Embryonic facial prominence (tissue), 1 donor: ENCODE results near the gene ASCC2.
"Not testable (repeated sequence)": the region's sequence is repeated elsewhere in the genome, so short reads cannot be mapped to it uniquely, and the experiment has no call there.

ENCODE experiments used
- DNase-seq: peaks from one replicate; pipeline ENCODE4 v3.0.0-alpha.2; 2016; ENCODE audit errors: extremely low spot score

The ASCC2 gene

DNA sequence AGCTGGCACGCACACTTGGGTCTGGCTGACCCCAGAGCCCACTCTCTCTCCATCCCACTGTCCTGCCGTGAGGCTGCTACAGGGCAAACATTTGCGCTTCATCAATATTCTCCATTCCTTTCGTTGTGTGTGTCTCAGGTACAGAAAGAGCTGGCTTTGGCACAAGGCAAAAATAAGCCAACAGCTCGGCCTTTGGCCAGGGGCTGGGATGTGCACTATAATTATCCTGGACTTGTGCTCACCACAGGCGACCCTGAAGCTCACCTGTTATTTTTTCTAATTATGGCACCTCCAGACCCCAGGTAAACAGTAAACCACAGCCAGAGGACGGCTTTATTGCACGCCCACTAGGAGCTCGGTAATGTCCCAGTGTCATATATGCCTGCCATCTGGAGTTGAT, 82.2 kb downstream of the ASCC2 start:
- no peak for DNase-seq

DNA sequence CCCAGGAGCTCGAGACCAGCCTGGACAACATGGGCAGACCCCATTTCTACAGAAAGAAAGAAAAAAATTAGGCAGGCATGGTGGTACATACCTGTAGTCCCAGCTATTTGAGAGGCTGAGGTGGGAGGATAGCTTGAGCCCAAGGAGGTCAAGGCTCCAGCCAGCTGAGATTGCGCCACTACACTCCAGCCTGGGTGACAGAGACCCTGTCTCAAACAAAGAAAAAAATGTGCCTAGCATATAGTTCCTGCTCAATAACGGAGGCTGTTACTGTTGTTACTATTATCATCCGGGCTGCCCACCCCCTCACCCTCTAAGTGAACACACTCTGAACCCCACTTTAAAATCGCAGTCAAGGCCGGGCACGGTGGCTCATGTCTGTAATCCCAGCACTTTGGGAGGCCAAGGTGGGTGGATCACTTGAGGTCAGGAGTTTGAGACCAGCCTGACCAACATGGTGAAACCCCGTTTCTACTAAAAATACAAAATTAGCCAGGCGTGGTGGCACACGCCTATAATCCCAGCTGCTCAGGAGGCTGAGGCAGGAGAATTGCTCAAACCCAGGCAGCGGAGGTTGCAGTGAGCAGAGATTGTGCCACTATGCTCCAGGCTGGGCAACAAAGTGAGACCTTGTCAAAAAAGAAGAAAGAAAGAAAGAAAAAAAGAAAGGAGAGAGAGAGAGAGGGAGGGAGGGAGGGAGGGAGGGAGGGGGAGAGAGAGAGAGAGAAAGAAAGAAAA, 83.2 kb downstream of the ASCC2 start:
- DNase-seq: not testable (repeated sequence)

DNA sequence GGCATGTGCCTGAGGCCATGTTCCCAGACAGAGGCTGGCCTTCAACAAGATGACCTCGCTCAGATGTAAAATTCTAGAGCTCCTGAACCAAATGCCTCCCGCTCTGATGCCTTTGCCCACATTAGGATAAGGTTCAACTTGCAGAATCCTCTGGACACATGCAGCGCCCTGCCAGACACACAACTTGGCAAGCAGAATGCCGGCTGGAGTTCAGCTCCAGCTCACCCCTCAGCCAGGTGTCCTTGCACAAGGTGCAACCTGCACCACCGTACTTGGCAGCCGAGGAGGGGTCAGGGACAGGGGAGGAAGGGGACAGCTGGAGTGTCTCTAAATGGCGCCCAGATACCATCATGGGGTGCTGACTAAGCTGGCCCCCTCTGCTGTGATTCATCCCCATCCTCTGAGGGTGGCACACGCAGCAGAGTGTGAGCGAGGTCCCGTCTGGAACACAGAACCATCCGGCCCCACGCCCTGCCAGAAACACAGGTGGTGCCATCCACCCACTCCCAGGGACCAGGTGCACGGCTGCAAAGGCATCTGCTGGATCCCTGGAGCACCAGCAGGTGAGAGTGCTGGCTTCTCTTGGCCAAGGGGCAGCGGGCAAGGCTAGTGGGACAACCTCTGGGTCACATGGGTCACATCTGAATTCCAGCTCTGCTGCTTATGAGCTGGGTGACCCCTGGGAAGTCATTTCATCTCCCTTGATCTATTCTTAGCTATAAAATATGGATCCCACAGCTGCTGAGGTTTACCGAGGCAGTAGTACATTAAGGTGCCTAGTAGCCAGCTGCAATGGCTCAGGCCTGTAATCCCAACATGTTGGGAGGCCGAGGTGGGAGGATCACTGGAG, 84.0 kb downstream of the ASCC2 start:
- DNase-seq: no peak

DNA sequence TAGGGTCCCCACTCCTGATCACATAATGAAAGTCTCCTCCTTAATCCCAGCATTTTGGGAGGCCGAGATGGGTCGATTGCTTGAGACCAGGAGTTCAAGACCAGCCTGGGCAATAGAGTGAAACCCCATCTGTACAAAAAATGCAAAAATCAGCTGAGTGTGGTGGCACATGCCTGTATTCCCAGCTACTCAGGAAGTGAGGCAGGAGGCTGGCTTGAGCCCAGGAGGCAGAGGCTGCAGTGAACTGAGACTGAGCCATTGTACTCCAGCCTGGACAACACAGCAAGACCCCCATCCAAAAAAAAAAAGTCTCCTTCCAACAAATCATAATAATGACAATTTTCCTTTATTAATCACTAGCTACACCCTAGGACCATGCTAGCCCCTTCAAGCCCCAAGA, 86.4 kb downstream of the ASCC2 start:
- no peak for DNase-seq

DNA sequence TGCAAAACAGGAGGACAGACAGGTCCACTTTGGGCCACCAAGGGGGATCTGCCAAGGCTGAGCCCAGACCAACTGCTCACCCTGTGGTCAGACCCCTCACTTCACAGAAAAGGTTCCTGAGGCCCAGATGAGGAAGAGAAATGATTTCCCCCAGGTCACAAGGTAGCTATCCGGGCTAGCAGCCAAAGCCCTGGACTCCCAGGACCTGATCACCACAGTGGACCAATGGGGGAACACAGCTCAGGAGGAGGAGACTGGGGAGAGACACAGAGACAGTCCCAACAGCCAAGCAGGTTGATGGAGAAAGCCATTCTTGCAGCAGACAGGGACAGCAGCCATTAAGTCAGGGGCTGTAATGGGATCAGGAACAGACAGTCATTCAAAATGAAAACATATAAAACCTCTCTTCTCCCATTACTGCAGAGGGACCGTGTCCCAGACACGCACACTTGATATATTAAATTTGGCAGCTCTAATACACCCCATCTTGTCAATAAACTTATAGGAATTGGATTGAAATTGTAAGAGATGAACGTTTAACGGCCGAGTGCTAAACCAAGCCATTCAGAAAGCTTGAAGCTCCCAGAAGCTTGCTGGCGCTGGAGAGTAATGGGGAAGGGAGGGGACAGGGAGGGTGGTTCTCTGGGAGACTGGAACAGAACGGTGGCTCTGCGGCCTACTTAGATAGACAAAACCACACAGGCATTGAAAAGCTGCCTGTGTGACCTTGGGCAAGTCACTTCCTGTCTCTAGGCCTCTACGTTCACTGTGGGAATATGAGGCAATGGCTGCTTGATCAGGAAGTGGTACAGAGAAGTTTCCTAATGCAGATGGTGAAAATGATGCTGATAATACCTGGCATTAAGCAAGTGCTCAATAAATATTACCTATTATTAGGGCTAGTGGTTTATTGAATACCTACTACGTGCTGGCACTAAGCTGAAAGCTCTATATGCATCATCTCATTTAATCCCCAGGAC, 87.2 kb downstream of the ASCC2 start:
- no peak for DNase-seq

DNA sequence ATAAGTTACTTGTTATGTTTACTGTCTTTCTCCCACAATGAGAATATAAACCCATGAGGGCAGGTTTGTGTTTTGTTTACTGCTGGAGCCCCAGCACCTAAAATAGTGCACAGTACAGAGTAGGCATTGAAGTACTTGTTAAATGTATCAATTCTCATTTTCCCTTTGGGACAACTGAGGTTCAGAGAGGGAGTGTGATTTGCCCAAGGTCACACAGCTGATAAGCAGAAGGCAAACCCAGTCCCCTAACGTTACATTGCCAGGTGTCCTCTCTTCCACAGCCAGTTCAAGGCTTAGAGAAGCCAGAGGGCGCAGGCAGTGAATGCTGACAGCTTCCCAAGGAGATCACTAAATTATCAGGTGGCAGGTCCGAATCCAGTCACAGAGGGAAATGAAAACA, 88.0 kb downstream of the ASCC2 start:
- no peak for DNase-seq

DNA sequence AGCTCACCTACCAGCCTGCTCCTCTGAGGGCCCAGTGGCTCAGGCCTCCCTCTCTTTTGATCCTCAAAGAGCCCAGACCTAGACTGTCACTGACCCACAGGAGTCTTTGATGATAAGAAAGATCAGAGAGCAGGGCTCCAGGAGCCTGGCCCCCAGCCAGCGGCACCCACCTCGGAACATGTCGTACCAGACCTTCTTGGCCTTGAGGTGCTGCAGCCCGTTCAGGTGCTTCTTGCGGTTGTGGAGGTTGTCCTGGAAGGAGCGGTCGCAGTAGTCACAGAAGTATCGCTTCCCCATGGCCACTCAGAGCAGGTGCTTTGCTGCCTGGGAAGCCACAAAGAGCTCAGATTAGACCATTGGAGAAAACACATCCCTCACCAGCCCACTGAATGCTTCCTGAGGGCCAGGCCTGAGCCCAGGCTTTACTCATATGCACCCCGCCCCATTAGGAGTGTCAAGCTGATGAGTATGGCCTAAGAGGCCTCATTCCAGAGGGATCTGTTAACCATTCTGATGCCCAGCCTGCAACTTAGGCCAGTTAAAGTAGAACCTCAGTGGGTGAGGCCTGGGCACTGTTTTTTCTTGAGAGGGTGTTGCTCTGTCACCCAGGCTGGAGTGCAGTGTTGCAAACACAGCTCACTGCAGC, 89.7 kb downstream of the ASCC2 start:
- DNase-seq: no peak

DNA sequence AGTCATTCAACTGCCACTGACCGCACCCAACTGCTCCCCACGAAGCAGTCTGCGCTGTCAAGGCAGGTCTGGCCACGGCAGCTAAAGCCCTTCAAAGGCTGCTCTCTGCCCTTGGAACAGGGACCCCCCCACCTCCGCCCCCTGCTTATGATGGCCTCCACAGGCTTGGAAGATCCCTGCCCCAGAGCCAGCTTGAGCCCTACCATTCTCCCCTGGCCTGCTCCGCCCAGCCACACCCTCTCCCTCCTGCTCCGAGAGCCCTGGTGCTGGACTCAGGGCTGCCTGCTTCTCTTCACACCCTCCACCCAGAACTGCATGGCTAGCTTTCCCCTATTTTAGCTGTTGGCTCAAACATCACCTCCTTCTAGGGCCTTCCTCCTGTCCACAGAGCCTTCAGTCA, 90.2 kb downstream of the ASCC2 start:
- DNase-seq: no peak

DNA sequence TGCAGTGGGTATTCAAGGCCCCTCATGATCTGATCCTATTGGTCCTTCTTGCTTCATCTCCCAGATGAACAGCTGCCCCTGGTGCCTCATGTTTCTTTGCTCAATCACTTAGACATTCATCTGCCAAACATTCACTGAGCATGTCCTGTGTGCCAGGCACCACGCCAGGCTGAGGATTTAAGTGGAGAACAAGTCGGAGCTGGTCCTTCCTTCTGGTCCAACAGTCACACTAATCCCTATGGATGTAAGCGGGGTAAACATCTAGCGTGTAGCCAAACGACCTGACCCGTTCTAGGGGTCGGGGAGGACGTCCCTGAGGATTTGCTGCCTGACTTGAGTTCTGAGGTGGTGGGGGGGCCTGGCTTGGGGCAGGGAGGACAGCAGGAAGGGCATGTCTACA, 93.2 kb downstream of the ASCC2 start:
- no peak for DNase-seq

DNA sequence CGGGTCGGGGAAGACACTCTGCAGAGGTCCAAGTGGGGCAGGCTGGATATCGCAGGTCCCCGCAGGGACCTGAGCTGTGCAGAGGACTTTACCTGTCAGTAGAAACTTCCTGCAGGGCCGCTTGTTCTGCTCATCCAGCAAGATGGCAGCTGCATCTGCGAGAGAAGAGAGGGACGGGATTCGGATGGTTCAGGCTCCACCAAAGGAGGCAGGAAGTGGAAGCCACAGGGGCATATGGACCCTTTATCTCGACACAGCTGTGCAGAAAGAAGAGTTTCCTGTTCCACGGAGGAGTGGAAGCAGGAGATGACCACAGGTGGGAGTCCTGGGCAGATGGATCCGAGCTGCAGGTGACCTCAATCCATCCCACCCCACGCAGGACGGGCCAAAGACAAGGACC, 95.7 kb downstream of the ASCC2 start:
- DNase-seq: no peak

DNA sequence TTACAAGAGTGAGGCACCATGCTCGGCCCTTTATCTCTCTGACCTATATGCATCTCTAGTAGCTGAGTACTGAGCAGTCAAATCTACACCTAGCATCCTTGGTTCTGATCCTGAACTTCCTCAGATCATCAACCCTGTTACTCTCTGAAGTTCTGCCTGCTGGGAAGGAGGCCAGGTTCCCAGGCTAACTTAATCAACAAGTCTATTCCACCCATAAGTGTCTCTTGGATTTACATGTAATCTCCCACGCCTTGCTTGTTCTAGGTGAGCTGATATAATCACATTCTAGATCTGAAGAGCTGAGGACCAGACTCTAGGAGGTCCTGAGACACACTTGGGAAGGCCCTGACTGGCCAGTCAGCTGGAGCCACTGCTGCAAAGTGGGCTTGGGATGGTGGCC, 96.1 kb downstream of the ASCC2 start:
- DNase-seq: no peak

DNA sequence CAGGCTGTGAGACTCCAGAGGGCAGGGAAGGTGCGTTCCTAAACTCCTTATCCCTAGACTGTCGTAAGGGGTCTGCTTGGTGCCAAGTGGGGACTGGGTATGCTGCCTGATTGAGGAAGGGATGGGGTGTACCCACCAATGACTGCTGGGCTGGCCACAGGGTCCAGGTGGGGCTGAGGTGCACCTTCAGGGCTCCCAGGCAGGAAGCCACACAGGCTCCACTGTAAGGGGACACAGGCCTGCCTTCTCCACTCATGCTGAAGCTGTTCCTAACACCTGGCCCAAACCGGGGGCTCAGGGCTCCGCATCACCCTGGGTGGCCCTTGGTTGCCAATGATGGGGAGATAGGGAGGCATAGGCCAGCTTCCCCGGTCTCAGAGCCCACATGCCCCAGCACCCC, 97.9 kb downstream of the ASCC2 start:
- DNase-seq: no peak

DNA sequence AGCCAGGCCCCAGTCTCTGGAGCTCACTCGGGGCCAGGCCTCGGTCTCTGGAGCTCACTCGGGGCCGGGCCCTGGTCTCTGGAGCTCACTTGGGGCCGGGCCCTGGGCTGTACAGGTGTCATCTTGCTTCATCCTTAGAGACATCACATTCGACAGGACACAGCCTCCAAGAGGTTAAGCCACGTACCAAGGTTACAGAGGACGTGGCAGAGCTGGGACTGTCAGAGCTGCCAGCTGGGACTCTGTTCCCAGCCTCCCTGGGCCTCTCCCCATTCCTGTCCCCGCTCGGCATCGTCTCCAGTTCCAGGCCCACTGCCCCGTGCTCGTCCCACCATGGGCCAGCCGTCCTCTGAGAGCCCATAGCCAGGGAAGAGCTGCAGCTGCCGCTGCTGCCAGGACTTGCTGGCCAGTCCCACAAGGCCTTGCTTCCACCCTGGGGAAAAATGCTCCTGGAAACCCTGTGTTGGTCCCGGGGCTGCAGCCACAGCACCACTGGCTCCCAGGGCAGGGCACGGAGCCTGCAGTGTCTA, 98.7 kb downstream of the ASCC2 start:
- DNase-seq: no peak
